ENCODE measurements around the gene RIMBP2.

DNA sequence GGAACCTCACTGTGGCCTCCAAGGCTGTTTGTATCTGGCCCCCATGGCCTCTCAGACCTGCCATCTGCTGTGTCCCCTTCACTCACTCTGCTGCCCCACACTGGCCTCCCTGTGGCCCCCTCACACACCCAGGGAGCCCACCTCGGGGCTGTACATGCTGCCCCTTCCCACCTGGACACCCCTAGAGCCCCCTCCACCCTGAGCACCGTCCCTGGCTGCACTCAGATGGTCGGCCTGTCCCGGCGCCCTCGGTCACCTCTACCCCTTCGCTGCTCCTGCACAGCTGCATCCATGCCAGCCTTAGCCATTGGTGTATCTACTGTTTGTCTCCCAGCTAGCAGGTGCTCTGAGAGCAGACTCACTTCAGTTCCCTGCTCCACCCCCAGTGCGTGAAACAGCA, 144.4 kb downstream of the RIMBP2 start:
- no peak for TF ChIP-seq GATA3 (IDR thresholded peaks at IDR 0.05; ENCODE audit: low read depth, low read length)
- no peak for TF ChIP-seq GATA2 (IDR thresholded peaks at IDR 0.05; ENCODE audit: low read depth, low read length)

Data from SH-SY5Y (cell line).